ENCODE results near the gene ENOX1.

The ENOX1 gene

DNA sequence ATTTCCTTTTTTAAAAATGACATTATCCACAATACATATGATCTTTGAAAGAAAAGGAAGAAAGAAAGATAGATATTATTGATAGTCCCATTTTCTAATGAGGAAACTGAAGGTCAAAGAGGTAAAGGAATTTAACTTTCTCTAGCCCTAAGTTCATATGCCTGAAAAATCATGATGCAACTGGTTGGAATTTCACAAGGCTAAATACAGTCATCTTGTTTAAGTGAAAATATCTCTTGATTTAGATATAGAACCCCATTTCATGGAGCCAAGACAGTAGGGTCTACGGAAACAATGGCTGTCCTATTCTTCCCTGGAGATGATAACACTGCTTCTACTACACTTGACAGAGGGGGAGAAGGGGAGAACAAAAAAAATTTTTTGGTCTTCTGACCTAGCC is 397.2 kb downstream of the ENOX1 start:
- H3K4me3 ChIP-seq (ENCODE audit: low read depth, low read length): no peak overlapping the region
- TF ChIP-seq, protein P1, sequence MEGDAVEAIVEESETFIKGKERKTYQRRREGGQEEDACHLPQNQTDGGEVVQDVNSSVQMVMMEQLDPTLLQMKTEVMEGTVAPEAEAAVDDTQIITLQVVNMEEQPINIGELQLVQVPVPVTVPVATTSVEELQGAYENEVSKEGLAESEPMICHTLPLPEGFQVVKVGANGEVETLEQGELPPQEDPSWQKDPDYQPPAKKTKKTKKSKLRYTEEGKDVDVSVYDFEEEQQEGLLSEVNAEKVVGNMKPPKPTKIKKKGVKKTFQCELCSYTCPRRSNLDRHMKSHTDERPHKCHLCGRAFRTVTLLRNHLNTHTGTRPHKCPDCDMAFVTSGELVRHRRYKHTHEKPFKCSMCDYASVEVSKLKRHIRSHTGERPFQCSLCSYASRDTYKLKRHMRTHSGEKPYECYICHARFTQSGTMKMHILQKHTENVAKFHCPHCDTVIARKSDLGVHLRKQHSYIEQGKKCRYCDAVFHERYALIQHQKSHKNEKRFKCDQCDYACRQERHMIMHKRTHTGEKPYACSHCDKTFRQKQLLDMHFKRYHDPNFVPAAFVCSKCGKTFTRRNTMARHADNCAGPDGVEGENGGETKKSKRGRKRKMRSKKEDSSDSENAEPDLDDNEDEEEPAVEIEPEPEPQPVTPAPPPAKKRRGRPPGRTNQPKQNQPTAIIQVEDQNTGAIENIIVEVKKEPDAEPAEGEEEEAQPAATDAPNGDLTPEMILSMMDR (IDR thresholded peaks at IDR 0.05; ENCODE audit: low read depth, low read length): no peak

DNA sequence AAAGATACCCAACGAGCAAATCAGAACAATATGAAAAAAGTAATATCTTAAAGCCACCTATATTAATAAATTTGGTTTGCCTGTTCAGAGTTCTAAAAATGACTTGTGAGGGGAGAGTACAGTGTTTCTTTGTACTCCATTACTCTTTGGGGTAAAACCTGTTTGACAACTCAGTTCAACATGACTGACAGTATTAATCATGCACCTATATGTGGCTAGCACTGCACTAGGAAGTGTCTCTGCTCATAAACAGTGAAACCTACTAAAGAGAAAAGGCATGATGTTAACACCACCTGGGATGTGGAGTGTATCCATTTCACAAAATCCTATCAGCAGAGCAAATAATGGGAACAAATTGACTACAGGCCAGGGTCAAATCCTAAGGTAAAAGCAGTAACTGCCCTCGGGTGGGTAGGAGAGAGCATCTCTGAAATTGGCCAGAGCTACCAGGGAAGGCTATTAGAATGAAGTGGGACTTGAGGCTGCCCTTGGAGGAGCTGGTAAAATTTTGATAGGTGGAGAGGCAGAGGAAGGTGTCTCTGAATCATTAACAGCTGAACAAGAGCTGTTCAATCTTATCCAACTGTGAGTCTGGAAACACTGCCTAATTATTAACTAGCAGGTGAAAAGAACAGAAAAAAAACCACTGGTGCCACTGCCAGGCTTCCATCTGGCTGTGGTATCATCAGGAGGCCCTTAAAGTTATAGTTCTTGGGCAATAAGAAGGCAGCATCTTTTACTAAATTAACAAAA is 398.3 kb downstream of the ENOX1 start:
- no peak overlapping the region for H3K4me3 ChIP-seq (ENCODE audit: low read depth, low read length)
- TF ChIP-seq, protein P1 (IDR thresholded peaks at IDR 0.05; ENCODE audit: low read depth, low read length): no peak

- no peak overlapping the region for H3K4me3 ChIP-seq (ENCODE audit: low read depth, low read length)
- TF ChIP-seq, protein P1 (IDR thresholded peaks at IDR 0.05; ENCODE audit: low read depth, low read length): no peak
These were observed 398.9 kb downstream of the ENOX1 start for GRCh38 chr13:43387880-43388279.

DNA sequence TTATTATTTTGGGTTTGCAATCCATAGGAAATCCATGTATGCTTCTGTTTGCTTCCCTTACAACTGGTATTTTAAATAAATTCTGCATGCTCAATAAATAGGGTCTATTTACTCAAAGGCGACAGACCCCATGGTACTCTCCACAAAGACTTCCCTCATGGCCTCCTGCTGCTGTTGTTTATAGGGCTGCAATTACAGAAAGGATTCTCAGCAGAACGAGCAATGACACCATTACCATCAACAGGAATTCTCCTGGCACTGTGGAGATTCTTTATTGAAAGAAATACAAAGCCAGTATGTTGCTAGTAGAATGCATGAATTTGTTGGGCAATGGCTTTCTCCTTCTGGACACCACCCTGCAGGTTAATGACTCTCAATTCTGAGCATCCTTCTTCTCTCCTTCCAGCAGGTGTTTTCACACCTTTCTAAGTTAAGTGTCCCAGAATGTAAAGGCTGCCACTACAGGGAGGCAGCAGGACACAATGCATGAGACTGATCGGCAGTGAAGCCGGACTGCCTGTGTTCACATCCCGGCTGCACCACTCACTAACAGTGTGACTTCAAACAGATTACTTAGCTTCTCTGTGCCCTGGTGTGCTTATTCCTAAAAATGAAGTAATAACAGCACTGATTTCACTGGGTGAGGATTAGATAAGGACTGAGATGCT is 403.1 kb downstream of the ENOX1 start:
- no peak overlapping the region for H3K4me3 ChIP-seq (ENCODE audit: low read depth, low read length)
- TF ChIP-seq, protein P1 (IDR thresholded peaks at IDR 0.05; ENCODE audit: low read depth, low read length): no peak

- TF ChIP-seq, protein P1 (IDR thresholded peaks at IDR 0.05; ENCODE audit: low read depth, low read length): no peak
- no peak overlapping the region for H3K4me3 ChIP-seq (ENCODE audit: low read depth, low read length)
These were observed 407.0 kb downstream of the ENOX1 start for GRCh38 chr13:43379738-43380137.

DNA sequence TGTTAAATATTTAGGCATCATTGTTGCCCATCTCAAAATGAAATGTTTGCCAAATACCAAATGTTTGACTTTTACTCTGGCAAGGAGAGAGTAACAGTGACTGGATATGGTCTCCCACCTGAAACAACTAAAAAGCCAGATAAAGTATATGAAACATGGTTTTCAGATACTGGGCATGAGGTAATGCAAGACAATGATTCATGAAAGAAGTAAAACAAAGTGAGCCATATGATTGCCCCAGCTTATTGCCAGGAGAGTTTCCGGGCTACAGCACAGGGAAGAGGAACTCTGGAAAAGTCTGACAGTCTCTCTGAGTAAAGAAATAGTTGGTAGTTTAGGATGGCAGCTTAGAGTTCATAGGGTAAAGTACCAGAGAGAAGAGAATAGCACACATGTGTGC is 408.8 kb downstream of the ENOX1 start:
- TF ChIP-seq, protein P1 (IDR thresholded peaks at IDR 0.05; ENCODE audit: low read depth, low read length): no peak
- no peak overlapping the region for H3K4me3 ChIP-seq (ENCODE audit: low read depth, low read length)

GRCh38 chr13:43377149-43377548 is 409.6 kb downstream of the ENOX1 start:
- TF ChIP-seq, protein P1 (IDR thresholded peaks at IDR 0.05; ENCODE audit: low read depth, low read length): no peak
- no peak overlapping the region for H3K4me3 ChIP-seq (ENCODE audit: low read depth, low read length)
